H1 (cell line): Measurements from ENCODE around the gene ZNF576. TPM values are rescaled to one million over a fixed set of nuclear protein-coding genes. Genes with fewer than 3 reads are reported as not detected.

Experiments
- BACH1 ChIP-seq: IDR thresholded peaks from 2 replicates; pipeline ENCODE4 v1.6.1; 2012; ENCODE audit warnings: low read length, improper control_type of control experiment
- CHD2 ChIP-seq: IDR thresholded peaks from 2 replicates; pipeline ENCODE4 v1.6.1; 2012; ENCODE audit warnings: low read length, improper control_type of control experiment
- EZH2 ChIP-seq: fragments of 200-600 bp; sonication (generic); IDR thresholded peaks from 2 replicates; pipeline ENCODE4 v1.7.1; 2012; ENCODE audit warnings: low read depth, mild to moderate bottlenecking, moderate library complexity, low read length, inconsistent platforms; ENCODE audit not compliant: severe bottlenecking
- KDM4A ChIP-seq: IDR thresholded peaks from one replicate; pipeline ENCODE4 v1.7.1; 2012; ENCODE audit warnings: low read depth, mild to moderate bottlenecking, moderate library complexity, low read length, inconsistent platforms; ENCODE audit not compliant: severe bottlenecking
- POLR2AphosphoS5 ChIP-seq: IDR thresholded peaks from 2 replicates; pipeline ENCODE4 v1.6.1; 2011; ENCODE audit warnings: low read depth, low read length
- SP2 ChIP-seq: IDR thresholded peaks from 2 replicates; pipeline ENCODE4 v1.6.1; 2012; ENCODE audit warnings: mild to moderate bottlenecking, low read length, inconsistent platforms
- TEAD4 ChIP-seq: IDR thresholded peaks from 2 replicates; pipeline ENCODE4 v1.6.1; 2012; ENCODE audit warnings: low read depth, low read length, inconsistent platforms, mixed read lengths
- polyA plus RNA-seq, 7 experiments: library from polyadenylated mRNA; depleted of rRNA in 3 of 7; stranded (reverse) in 5 of 7; unstranded in 2 of 7; fragments of >200 nt in 5 of 7; fragments of 200-250 nt in 2 of 7; gene quantifications; 1 replicate in 5 of 7; 2 replicates in 1 of 7; 4 replicates in 1 of 7; pipeline versions ENCODE4 v1.2.1 to v1.2.3, GENCODE V29; 2011 to 2013; ENCODE audit warnings: missing spikeins in 2 of 7, mixed read lengths in 2 of 7
- total RNA-seq: library from RNA; stranded (reverse); fragmentation: NEBNext Ultra II Directional; extraction: Animal tissue kit (Norgen Biotek cat#: 25700); gene quantifications from 2 replicates; pipeline ENCODE4 v1.2.1, GENCODE V29; 2021

Gene ZNF576
- total and polyA plus RNA-seq, 2 of the 8 experiments (the other 6 are each of a cell fraction or from before 2014, with no cell fraction given) = 13.6 to 32.4 TPM

DNA sequence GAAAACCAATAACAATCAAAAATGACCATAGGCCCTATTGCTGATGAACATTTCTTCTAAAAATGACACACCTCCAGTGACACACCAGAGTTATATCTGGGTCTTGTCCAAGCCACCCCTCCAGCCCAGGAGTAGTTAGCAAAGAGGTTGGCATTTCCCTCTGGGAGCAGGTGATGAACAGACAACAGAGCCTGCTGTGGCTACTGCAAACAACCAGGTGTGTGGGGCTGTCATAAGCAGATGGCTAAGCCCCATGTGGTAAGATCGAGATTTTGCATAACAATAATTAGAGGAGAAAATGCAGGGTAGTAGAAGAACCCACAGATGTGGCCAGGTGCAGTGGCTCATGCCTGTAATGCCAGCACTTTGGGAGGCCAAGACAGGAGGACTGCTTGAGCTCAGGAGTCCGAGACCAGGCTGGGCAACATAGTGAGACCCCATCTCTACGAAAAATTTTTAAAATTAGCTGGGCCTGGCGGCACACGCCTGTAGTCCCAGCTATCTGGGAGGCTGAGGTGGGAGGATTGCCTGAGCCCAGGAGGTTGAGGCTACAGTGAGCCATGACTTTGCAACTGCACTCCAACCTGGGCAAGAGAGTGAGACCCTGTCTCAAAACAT is 26.1 kb upstream of the ZNF576 start (continued):
- TF ChIP-seq KDM4A (no peak), EZH2 (no peak), TEAD4 (no peak), CHD2 (no peak), BACH1 (no peak), SP2 (no peak), POLR2AphosphoS5 (no peak)
